BJ (cell line): ENCODE data around the gene GREB1. TPM values are rescaled to one million over a fixed set of nuclear protein-coding genes. Genes with fewer than 3 reads are reported as not detected.

ENCODE experiments used
- CTCF ChIA-PET: fragments of 350-600 bp; formaldehyde crosslinking; extraction: SDS; loops from one replicate; lab custom pipeline; 2021; ENCODE audit warnings: antibody characterized with exemption, inconsistent platforms; lab: Yijun Ruan, JAX
- POLR2A ChIA-PET: fragments of 300-600 bp; sonication (Branson Sonifier 250); formaldehyde crosslinking; extraction: SDS; loops from one replicate; lab custom pipeline; 2021; ENCODE audit warnings: antibody characterized with exemption; lab: Charles Lee
- DNase-seq: peaks from one replicate; pipeline ENCODE4 v3.0.0-alpha.2; 2011; ENCODE audit warnings: low read depth
- H3K27me3 ChIP-seq: 2 replicates; pipeline ENCODE4 v1.6.0; 2011; ENCODE audit warnings: low read length; ENCODE audit not compliant: control insufficient read depth, insufficient read depth
- H3K36me3 ChIP-seq: 2 replicates; pipeline ENCODE4 v1.5.1; 2011; ENCODE audit warnings: low read length; ENCODE audit not compliant: control insufficient read depth, insufficient read depth
- H3K4me3 ChIP-seq: 2 replicates; pipeline ENCODE4 v1.5.1; 2011; ENCODE audit warnings: low read depth, mild to moderate bottlenecking, control low read depth, low read length
- polyA plus RNA-seq: library from polyadenylated mRNA; depleted of rRNA; stranded (reverse); fragments of >200 nt; gene quantifications from 2 replicates; pipeline ENCODE4 v1.2.3, GENCODE V29; 2011
- TF ChIP-seq, protein P1 (sequence below): IDR thresholded peaks from 2 replicates; pipeline ENCODE4 v1.5.1; 2011; ENCODE audit warnings: low read depth, mild to moderate bottlenecking, control low read depth, inconsistent platforms, low read length, moderate library complexity; ENCODE audit not compliant: insufficient read depth

Gene GREB1
- polyA plus RNA-seq, 1 experiment: not detected

- ChIA-PET CTCF (interaction anchor here (0.6 to 2.1 kb wide), 5 partner anchors 14 to 259 kb away, joined by 3 to 4 read pairs (median 3); partner anchors contain the start of gene GREB1), POLR2A (no interaction called here)
- Histone ChIP-seq H3K36me3 (no peaks in the 10 kb centered on the region), H3K4me3 (no peak overlapping the region), H3K27me3 (peaks cover 8% of the 10 kb centered on the region)
- TF ChIP-seq, protein P1, sequence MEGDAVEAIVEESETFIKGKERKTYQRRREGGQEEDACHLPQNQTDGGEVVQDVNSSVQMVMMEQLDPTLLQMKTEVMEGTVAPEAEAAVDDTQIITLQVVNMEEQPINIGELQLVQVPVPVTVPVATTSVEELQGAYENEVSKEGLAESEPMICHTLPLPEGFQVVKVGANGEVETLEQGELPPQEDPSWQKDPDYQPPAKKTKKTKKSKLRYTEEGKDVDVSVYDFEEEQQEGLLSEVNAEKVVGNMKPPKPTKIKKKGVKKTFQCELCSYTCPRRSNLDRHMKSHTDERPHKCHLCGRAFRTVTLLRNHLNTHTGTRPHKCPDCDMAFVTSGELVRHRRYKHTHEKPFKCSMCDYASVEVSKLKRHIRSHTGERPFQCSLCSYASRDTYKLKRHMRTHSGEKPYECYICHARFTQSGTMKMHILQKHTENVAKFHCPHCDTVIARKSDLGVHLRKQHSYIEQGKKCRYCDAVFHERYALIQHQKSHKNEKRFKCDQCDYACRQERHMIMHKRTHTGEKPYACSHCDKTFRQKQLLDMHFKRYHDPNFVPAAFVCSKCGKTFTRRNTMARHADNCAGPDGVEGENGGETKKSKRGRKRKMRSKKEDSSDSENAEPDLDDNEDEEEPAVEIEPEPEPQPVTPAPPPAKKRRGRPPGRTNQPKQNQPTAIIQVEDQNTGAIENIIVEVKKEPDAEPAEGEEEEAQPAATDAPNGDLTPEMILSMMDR: no peak
- DNase-seq: no peak
These were observed 35.3 kb upstream of the GREB1 start for GRCh38 chr2:11498543-11499034.

DNA sequence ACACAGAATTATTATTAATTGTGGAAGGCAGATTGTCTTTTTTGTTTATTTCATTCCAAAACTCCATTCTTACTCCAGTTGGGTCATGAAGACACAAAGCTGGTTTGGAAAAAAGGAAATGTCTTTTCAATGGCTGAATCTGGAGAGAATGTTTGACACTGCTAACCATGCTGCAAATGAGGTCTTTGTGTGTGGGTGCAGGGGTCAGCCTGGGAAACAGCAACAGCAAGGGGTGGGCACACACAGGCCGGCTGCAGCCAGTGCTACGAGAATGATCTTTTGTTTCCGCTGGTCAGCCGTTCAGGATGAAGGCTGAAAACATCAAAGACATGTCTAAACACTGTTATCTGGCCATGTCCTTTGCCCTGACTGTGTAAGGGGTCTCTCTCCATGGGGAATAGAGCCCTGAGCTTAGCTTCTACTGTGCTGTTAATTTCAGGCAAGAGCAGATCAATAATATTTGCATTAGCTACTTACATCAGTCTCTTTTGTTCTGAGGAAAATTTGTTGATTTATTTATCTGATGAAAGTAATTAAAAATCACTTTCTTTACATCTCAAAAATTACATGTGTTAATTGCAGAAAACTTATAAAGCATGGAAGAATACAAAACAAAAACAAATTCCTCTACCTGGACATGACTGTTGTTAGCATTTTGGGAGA is 34.6 kb upstream of the GREB1 start:
- no peaks in the 10 kb centered on the region for H3K36me3 ChIP-seq
- ChIA-PET CTCF (interaction anchor here (0.6 to 2.1 kb wide), 5 partner anchors 13 to 258 kb away, joined by 3 to 4 read pairs (median 3); partner anchors contain the start of gene GREB1), POLR2A (no interaction called here)
- DNase-seq: no peak
- H3K27me3 ChIP-seq: peaks cover 8% of the 10 kb centered on the region
- H3K4me3 ChIP-seq: no peak overlapping the region
- TF ChIP-seq, protein P1: no peak

DNA sequence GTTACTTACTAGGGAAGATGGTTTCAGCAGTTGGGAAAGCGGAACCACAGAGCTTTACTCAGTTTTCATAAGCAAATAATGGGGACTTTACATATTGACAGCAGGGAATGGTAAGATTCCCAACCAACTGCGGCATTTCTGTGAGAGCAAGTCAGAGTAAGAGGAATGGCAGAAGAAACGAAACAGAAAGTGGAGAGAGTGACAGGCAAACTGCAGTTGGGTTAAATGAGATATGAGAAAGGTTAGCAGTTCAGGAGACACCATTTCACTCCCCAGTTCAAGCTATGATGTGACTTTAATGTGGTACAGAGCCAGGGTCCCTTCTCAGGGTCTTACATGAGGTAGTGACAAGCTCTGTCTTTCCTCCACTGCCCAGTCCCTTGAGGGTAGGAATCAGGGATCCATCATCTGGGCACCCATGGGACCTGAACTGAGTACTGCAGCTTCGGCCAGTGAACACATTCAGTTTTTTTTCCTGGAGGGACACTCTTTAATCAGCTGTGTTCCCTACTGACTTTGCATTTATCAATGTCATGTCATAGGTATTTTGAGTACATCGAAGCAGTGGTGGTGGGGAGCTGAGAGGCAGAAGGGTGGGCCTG is 33.0 kb upstream of the GREB1 start:
- H3K4me3 ChIP-seq: no peak overlapping the region
- H3K36me3 ChIP-seq: no peaks in the 10 kb centered on the region
- peaks cover 10% of the 10 kb centered on the region for H3K27me3 ChIP-seq
- ChIA-PET CTCF (interaction anchor here (0.6 to 1.4 kb wide), 3 partner anchors 11 to 368 kb away, joined by 3 read pairs; a partner anchor contains a TSS), POLR2A (no interaction called here)
- TF ChIP-seq, protein P1: no peak
- no peak for DNase-seq

DNA sequence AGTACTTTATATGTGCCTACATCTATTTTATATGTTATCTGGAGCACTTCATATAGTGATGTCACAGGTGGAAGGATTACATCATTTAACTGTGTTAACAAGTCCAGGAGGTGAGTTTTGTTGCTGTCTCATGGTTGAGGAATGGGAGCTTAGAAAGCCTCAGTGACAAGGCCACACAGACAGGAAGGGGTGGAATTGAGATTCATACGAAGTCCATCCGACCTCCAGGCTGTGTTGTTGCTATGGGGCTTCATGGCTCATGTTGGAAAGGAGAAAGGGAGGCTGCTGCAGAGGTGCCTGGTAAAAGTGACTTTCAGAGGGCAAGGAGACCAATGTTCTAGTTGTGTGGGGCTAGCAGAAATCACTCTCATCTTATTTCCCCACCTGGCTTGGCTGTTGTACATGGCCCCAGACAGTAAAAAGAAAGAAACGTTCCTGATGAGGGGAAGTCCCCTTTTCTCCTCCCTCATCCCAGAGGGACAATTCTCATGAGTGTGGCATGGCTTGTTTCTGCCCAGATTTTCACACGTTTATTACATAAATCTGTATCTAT is 31.0 kb upstream of the GREB1 start:
- Histone ChIP-seq H3K36me3 (no peaks in the 10 kb centered on the region), H3K27me3 (peaks cover 8% of the 10 kb centered on the region), H3K4me3 (no peak overlapping the region)
- TF ChIP-seq, protein P1: no peak
- POLR2A ChIA-PET: no interaction called here
- CTCF ChIA-PET: no interaction called here
- DNase-seq: no peak

- Histone ChIP-seq H3K27me3 (peaks cover 7% of the 10 kb centered on the region), H3K36me3 (no peaks in the 10 kb centered on the region), H3K4me3 (no peak overlapping the region)
- TF ChIP-seq, protein P1: no peak
- POLR2A ChIA-PET: no interaction called here
- no peak for DNase-seq
- CTCF ChIA-PET: no interaction called here
These were observed 30.4 kb upstream of the GREB1 start for GRCh38 chr2:11503354-11503927.
